Lower leg skin (tissue), 4 donors: Measurements from ENCODE around the gene DEPDC7. TPM values are rescaled to one million over a fixed set of nuclear protein-coding genes. Genes with fewer than 3 reads are reported as not detected.
"Not testable (repeated sequence)": the region's sequence is repeated elsewhere in the genome, so short reads cannot be mapped to it uniquely, and the experiment has no call there.

Experiments
- DNase-seq, 2 donors: peaks; one replicate each; pipeline ENCODE4 v3.0.0-alpha.2; 2019; ENCODE audit warnings: low spot score in 2 of 2
- H3K4me3 ChIP-seq: fragments of 200-600 bp; sonication (generic); 2 replicates; pipeline ENCODE4 v1.5.1; 2017; ENCODE audit warnings: mild to moderate bottlenecking, low read depth; ENCODE audit not compliant: poor library complexity, severe bottlenecking
- POLR2A ChIP-seq, 2 donors: fragments of 450-650 bp; IDR thresholded peaks; one replicate each; pipeline ENCODE4 v1.6.1; 2016 to 2017; ENCODE audit warnings: antibody characterized with exemption in 2 of 2, mild to moderate bottlenecking in 1 of 2, moderate library complexity in 1 of 2
- WGBS, 2 donors: methylation state at CpG; one replicate each; pipeline ENCODE4 v1.1.5; 2018; 5-methylcytosine and 5-hydroxymethylcytosine counted together
- intact Hi-C: fragments of 100-400 bp; cut with DNase I; formaldehyde crosslinking; loops from one replicate; pipeline ENCODE4 v1.15.0; 2023; ENCODE audit warnings: low total_unique reads
- total RNA-seq, 4 donors: library from RNA; depleted of rRNA; stranded (reverse); fragments of >200 nt; gene quantifications; one replicate each; pipeline ENCODE4 v1.1.0, GENCODE V29; 2016
- TF ChIP-seq, protein P1 (sequence below), 3 donors: fragments of 450-650 bp; IDR thresholded peaks; one replicate each; pipeline ENCODE4 v1.5.1; 2016; ENCODE audit warnings: antibody characterized with exemption in 3 of 3, mild to moderate bottlenecking in 3 of 3, moderate library complexity in 2 of 3

The DEPDC7 gene
- total RNA-seq, 4 donors from 2014 or later: 2.7 to 5.3 (median 4.0) TPM

DNA sequence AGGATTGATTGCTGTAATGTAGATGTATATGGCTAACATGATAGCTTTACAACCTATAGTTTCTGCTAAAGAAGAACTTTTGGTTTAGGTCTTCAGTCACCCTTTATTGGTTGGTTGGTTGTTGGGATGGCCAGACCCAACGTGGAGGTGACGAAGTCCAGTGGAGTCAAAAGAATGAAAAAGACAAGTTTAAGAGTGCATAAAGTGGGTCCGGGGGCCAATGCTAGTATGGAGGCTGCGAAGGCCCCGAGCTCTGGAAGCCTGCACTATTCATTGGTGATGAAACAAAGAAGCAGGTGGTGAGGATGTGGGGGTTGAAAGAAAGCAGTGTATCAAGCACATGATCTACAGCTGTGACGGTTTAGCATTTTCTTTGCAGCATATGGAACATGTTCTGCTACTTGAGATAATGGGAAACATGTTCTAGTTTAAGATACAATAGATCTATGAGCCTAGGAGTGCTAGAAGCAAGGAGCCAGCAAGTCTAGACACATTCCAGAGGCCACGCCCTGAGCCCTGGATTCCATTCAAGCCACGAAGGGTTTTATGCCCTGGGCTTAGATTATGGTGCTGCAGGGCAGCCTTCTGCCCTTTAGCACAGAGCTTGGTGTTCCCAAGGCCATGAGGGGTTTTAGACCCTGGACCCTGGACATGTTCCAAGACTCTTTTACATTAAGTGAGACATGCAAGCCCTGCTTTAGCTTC, 30.0 kb downstream of the DEPDC7 start:
- TF ChIP-seq, protein P1, sequence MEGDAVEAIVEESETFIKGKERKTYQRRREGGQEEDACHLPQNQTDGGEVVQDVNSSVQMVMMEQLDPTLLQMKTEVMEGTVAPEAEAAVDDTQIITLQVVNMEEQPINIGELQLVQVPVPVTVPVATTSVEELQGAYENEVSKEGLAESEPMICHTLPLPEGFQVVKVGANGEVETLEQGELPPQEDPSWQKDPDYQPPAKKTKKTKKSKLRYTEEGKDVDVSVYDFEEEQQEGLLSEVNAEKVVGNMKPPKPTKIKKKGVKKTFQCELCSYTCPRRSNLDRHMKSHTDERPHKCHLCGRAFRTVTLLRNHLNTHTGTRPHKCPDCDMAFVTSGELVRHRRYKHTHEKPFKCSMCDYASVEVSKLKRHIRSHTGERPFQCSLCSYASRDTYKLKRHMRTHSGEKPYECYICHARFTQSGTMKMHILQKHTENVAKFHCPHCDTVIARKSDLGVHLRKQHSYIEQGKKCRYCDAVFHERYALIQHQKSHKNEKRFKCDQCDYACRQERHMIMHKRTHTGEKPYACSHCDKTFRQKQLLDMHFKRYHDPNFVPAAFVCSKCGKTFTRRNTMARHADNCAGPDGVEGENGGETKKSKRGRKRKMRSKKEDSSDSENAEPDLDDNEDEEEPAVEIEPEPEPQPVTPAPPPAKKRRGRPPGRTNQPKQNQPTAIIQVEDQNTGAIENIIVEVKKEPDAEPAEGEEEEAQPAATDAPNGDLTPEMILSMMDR (IDR thresholded peaks at IDR 0.05): no peak
- TF ChIP-seq POLR2A (IDR thresholded peaks at IDR 0.05): no peak
- intact Hi-C loops: no loop called here
- no peak overlapping the region for H3K4me3 ChIP-seq
- DNase-seq: no peak
- WGBS, 2 donors: 60 to 65% methylated on average over 8 of the region's 8 CpGs

DNA sequence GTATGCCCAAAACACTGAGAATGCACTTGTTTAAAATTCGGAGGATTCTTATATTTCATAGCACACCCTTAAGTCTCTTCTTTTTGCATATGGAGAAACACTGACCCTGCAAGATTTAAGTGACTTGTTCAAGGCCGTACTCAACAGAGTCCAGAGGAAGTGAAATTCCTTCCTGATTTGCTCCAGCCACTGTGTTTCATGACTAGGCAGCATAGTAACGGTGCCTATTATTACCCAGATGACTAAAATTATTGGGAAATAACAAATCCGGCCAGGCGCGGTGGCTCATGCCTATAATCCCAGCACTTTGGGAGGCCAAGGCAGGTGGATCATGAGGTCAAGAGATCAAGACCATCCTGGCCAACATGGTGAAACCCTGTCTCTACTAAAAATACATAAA, 33.0 kb downstream of the DEPDC7 start:
- DNase-seq, intact Hi-C loops, H3K4me3 ChIP-seq: not testable (repeated sequence)
- 74% methylated on average over 6 of the region's 6 CpGs for WGBS, 2 donors

DNA sequence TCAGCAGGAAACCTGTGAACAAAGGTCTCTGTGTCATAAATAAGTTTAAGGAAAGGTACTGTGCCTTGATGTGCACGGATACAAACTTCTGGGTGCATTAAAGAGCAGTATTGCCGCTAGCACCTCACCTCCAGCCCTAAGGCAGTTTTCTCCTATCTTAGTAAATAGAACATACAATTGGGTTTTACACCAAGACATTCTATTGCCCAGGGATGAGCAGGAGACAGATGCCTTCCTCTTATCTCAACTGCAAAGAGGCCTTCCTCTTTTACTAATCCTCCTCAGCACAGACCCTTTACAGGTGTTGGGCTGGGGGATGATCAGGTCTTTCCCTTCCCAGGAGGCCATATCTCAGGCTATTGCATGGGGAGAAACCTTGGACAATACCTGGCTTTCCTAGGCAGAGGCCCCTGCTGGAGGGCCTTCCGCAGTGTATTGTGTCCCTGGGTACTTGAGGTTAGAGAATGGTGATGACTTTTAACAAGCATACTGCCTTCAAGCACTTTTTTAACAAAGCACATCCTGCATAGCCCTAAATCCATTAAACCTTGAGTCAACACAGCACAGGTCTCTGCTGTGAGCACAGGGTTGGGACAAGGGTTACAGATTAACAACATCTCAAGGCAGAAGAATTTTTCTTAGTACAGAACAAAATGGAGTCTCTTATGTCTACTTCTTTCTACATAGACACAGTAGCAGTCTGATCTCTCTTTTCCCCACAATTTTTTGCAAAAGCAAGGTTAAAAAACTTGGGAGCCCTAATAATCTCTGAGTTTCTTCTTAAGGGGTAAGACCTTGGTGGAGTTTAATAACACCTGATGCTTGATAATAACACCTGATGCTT, 34.1 kb downstream of the DEPDC7 start:
- H3K4me3 ChIP-seq, DNase-seq, intact Hi-C loops: not testable (repeated sequence)
- 87 to 88% methylated on average over 3 of the region's 3 CpGs for WGBS, 2 donors

DNA sequence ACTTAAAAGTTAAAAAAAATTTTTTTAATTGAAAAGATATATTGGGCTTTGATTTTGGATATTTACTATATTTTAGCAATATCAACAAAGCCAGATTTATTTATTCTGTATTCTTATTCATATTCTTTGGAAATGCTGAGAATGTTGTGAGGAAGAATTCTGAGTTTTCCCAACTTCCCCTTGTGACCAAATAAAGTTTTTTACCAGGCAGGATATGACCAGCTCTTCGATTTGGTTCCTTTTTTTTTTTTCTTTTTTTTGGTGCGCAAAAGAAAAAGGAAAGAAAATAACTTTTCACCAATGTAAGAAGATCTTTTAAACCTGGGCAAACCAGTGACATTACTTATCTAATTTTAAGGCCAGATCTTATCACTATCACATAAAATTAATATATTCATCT, 36.6 kb downstream of the DEPDC7 start:
- TF ChIP-seq, protein P1 (IDR thresholded peaks at IDR 0.05): no peak
- no peak for TF ChIP-seq POLR2A (IDR thresholded peaks at IDR 0.05)
- intact Hi-C loops: no loop called here
- no peak overlapping the region for H3K4me3 ChIP-seq
- DNase-seq: no peak
- 70 to 82% methylated on average over 2 of the region's 2 CpGs for WGBS, 2 donors

DNA sequence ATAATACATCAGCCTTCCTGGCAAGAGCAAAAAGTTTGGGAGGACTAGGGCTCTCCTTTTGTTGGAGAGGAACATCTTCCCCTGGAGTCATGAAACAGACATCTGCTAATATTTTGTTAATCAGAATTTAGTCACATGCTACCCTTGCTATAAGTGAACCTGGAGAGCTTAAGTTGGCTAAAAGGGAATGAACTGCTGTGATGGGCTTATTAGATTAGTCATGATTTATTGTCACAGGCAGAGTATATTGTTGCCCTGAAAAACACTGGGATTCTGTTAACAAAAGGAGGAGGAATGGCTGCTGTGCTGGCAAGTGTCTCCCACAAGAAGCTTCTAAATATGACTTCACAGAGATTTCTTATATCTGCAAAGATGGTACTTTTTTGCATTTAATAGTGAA, 39.7 kb downstream of the DEPDC7 start:
- intact Hi-C loops: no loop called here
- no peak for DNase-seq
- H3K4me3 ChIP-seq: no peak overlapping the region
- TF ChIP-seq, protein P1 (IDR thresholded peaks at IDR 0.05): no peak
- no peak for TF ChIP-seq POLR2A (IDR thresholded peaks at IDR 0.05)

DNA sequence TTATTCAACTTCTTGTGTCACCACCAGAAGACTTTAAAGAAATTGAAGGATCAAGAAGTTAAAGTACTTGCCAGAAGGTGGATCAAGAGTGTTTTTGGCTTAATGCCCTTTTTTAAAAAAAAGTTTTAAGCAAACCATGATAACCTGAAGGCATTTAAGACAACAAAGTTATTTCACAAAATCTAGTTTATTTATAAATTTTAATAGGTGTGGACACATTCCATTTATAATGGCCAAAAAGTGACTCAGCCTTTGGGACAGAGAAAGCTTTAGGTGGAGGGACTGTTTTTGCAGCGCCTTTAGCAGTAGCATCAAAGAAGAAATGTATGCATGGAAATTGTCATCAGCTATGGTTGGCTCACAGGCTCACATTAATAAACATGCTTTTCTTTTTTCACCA, 41.6 kb downstream of the DEPDC7 start:
- no peak for TF ChIP-seq POLR2A (IDR thresholded peaks at IDR 0.05)
- TF ChIP-seq, protein P1 (IDR thresholded peaks at IDR 0.05): no peak
- H3K4me3 ChIP-seq: no peak overlapping the region
- DNase-seq: no peak
- intact Hi-C loops: no loop called here
- 70 to 74% methylated on average over 1 of the region's 1 CpG for WGBS, 2 donors
